MM.1S (cell line): ENCODE results near the gene SNAI3.

Experiments
- EZH2phosphoT487 ChIP-seq: fragments of 300-600 bp; sonication (generic); IDR thresholded peaks from 2 replicates; pipeline ENCODE4 v1.6.1; 2018; ENCODE audit warnings: antibody characterized with exemption, low read length
- TF ChIP-seq, protein P1 (sequence below): fragments of 300-600 bp; sonication (generic); IDR thresholded peaks from 2 replicates; pipeline ENCODE4 v1.5.1; 2016; ENCODE audit warnings: antibody characterized with exemption, low read length, mixed read lengths

DNA sequence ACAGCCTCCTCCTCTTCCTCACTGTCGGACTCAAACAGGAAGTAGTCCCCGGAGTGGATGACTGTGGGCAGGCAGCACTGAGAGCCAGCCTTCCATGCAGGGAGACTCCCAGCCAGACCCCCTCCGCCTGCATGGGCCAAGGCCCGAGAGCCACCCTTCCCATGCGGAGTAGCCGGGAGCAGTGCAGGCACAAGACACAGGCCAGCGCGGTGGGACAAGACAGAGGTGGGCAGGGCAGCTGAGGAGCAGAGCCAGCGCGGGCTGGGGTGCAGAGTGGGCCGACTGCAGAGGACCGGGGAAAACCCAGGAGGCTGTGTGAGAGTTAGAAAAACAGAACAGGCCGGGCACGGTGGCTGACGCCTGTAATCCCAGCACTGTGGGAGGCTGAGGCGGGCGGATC is 37.6 kb upstream of the SNAI3 start:
- TF ChIP-seq, protein P1, sequence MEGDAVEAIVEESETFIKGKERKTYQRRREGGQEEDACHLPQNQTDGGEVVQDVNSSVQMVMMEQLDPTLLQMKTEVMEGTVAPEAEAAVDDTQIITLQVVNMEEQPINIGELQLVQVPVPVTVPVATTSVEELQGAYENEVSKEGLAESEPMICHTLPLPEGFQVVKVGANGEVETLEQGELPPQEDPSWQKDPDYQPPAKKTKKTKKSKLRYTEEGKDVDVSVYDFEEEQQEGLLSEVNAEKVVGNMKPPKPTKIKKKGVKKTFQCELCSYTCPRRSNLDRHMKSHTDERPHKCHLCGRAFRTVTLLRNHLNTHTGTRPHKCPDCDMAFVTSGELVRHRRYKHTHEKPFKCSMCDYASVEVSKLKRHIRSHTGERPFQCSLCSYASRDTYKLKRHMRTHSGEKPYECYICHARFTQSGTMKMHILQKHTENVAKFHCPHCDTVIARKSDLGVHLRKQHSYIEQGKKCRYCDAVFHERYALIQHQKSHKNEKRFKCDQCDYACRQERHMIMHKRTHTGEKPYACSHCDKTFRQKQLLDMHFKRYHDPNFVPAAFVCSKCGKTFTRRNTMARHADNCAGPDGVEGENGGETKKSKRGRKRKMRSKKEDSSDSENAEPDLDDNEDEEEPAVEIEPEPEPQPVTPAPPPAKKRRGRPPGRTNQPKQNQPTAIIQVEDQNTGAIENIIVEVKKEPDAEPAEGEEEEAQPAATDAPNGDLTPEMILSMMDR = no peak
- TF ChIP-seq EZH2phosphoT487 = no peak
